K562 (cell line): Measurements from ENCODE around the gene LONRF2. TPM values are rescaled to one million over a fixed set of nuclear protein-coding genes. Genes with fewer than 3 reads are reported as not detected.
A peak's percentile ranks its signal among the peaks of the same experiment; 100 is the strongest.

ENCODE experiments used
- BHLHE40 ChIP-seq: IDR thresholded peaks from 2 replicates; pipeline ENCODE4 v1.6.1; 2011; ENCODE audit warnings: low read length, improper control_type of control experiment
- CC2D1A ChIP-seq: fragments of 450-650 bp; IDR thresholded peaks from 2 replicates; pipeline ENCODE4 v1.6.1; 2017; ENCODE audit warnings: mild to moderate bottlenecking
- DPF2 ChIP-seq: fragments of 450-650 bp; IDR thresholded peaks from 2 replicates; pipeline ENCODE4 v1.6.1; 2016
- FOS ChIP-seq: IDR thresholded peaks from 3 replicates; pipeline ENCODE4 v1.6.1; 2011; ENCODE audit not compliant: insufficient read length; ENCODE audit errors: extremely low read depth
- HDAC6 ChIP-seq: IDR thresholded peaks from 2 replicates; pipeline ENCODE4 v1.6.1; 2012; ENCODE audit warnings: low read depth, mild to moderate bottlenecking, control low read depth, inconsistent platforms, low read length, moderate library complexity
- POLR2G ChIP-seq: fragments of 200-400 bp; formaldehyde crosslinking; IDR thresholded peaks from 2 replicates; pipeline ENCODE4 v1.6.1; 2017; ENCODE audit warnings: low read depth, mild to moderate bottlenecking, antibody characterized with exemption, low read length, moderate library complexity
- SPI1 ChIP-seq: IDR thresholded peaks from 2 replicates; pipeline ENCODE4 v1.6.1; 2011; ENCODE audit warnings: low read depth, low read length, control low read depth, borderline replicate concordance
- SRSF9 ChIP-seq: fragments of 200-400 bp; formaldehyde crosslinking; IDR thresholded peaks from 2 replicates; pipeline ENCODE4 v1.6.1; 2017; ENCODE audit warnings: low read depth, low read length, borderline replicate concordance
- TAF1 ChIP-seq: IDR thresholded peaks from 2 replicates; pipeline ENCODE4 v1.6.1; 2011; ENCODE audit warnings: mild to moderate bottlenecking, low read length, moderate library complexity; ENCODE audit not compliant: insufficient read depth, control insufficient read depth, severe bottlenecking; ENCODE audit errors: extremely low read depth
- TEAD4 ChIP-seq, 2 experiments: sonication (generic) in 1 of 2; formaldehyde crosslinking in 1 of 2; IDR thresholded peaks; 2 replicates each; pipeline versions ENCODE4 v1.6.1 to v1.8.0; 2012 to 2022; ENCODE audit warnings: borderline replicate concordance in 1 of 2, inconsistent platforms in 1 of 2, low read length in 1 of 2, mild to moderate bottlenecking in 1 of 2, missing genetic modification reagents in 1 of 2
- TGIF2 ChIP-seq: sonication (generic); formaldehyde crosslinking; IDR thresholded peaks from 2 replicates; pipeline ENCODE4 v1.8.1; 2022; ENCODE audit warnings: mild to moderate bottlenecking, missing genetic modification reagents, moderate library complexity
- YY1 ChIP-seq, 3 experiments: IDR thresholded peaks; 2 replicates each; pipeline ENCODE4 v1.6.1; 2011; ENCODE audit warnings: low read length in 2 of 3, mild to moderate bottlenecking in 2 of 3, moderate library complexity in 2 of 3, borderline replicate concordance in 1 of 3, control low read depth in 1 of 3, low read depth in 1 of 3; ENCODE audit not compliant: insufficient read depth in 3 of 3, insufficient replicate concordance in 2 of 3, control insufficient read depth in 1 of 3, insufficient read length in 1 of 3; ENCODE audit errors: extremely low read depth in 1 of 3
- ZNF41 ChIP-seq: fragments of 250-450 bp; sonication (Bioruptor Pico); conservative IDR thresholded peaks from 2 replicates; pipeline ENCODE4 v1.4.0; 2020; ENCODE audit warnings: mild to moderate bottlenecking
- polyA plus RNA-seq, 8 experiments: library from polyadenylated mRNA; depleted of rRNA in 4 of 8; stranded (reverse) in 5 of 8; unstranded in 3 of 8; fragments of >200 nt; fragmentation: Nextera tagmentation in 2 of 8; fragmentation: Illumina TruSeq in 1 of 8; extraction: Ambion mirVana in 2 of 8; extraction: Trizol in 1 of 8; gene quantifications; 2 replicates each; pipeline versions ENCODE4 v1.2.1 to v1.2.3, GENCODE V29; 2011 to 2014; ENCODE audit warnings: inconsistent platforms in 1 of 8, missing spikeins in 1 of 8
- total RNA-seq, 7 experiments: library from RNA; depleted of rRNA in 6 of 7; stranded (reverse); fragments of >200 nt in 6 of 7; fragmentation: Illumina TruSeq in 2 of 7; extraction: Trizol in 2 of 7; gene quantifications; 2 replicates each; pipeline versions ENCODE4 v1.2.1 to v1.2.3, GENCODE V29; 2011 to 2021; ENCODE audit warnings: low replicate concordance in 1 of 7
- TF ChIP-seq, protein P1 (sequence below), 3 experiments: fragments of 200-800 bp in 1 of 3; sonication (Bioruptor generic) in 1 of 3; sonication (generic) in 1 of 3; formaldehyde crosslinking in 1 of 3; IDR thresholded peaks; 2 replicates each; pipeline versions ENCODE4 v1.6.1 to v1.8.0; 2016 to 2022; ENCODE audit warnings: mild to moderate bottlenecking in 2 of 3, missing compliant biosample characterization in 2 of 3, missing genetic modification characterization in 2 of 3, missing genetic modification reagents in 1 of 3
- TF ChIP-seq, protein P2 (sequence below): fragments of 450-650 bp; IDR thresholded peaks from 2 replicates; pipeline ENCODE4 v1.6.1; 2017; ENCODE audit warnings: antibody characterized with exemption
- TF ChIP-seq, protein P3 (sequence below): fragments of 250-450 bp; sonication (Bioruptor Pico); IDR thresholded peaks from 2 replicates; pipeline ENCODE4 v1.4.0; 2020; ENCODE audit warnings: mild to moderate bottlenecking, moderate library complexity, borderline replicate concordance
- TF ChIP-seq, protein P4 (sequence below): fragments of 250-450 bp; sonication (Bioruptor Pico); IDR thresholded peaks from 2 replicates; pipeline ENCODE4 v1.4.0; 2020; ENCODE audit warnings: mild to moderate bottlenecking, moderate library complexity

The LONRF2 gene
- total and polyA plus RNA-seq, 9 of the 15 experiments (the other 6 are each of a cell fraction or from before 2014, with no cell fraction given): 0.35 to 5.0 (median 2.7) TPM

DNA sequence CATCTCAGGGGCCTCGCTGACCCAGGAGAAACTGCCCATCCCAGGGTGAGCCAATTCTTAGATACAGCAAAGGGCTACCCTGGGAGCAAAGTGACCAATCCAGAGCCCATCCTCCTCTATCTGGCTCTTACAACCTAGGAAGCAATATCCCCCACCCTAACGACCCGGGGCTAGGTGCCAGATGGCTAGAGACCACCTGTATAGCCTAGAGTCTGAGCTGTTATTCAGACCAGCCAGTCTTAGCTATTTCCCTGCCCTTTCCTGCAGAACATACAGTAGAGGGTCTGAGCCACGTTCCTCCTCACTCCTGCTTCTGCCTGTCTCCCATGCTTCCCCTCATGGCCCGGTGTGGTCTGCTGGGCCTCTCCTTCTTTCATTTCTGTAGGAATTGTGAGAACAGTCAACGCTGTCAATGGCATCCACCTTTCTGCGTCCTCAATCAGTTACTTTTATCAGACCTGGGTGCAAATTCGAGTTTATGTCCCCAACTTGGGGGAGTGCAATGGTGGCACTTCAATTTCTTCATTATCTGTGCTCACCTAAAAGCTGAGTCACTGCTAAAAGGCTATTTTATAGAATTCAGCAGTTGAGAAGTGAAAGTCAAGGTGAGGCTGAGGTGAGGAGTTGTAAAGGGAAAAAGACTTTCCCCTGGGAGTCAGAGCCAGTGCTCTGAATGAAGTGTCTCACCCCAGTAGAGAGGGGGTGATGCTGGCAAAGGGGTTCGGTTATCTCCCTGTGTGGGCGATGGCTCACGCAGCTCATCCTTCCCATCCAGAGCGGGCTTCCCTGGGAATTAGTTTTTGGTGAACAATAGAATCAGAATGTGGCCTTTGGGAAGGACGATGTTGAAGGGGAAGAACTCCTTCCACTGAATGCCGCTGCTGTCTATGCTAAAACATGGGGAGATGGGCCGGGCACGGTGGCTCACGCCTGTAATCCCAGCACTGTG, 42.4 kb downstream of the LONRF2 start (continued):
- TF ChIP-seq, protein P1, sequence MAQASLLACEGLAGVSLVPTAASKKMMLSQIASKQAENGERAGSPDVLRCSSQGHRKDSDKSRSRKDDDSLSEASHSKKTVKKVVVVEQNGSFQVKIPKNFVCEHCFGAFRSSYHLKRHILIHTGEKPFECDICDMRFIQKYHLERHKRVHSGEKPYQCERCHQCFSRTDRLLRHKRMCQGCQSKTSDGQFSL (CRISPR knock-in tag; IDR thresholded peaks at IDR 0.05): no peak
- TF ChIP-seq, protein P1 (tag; IDR thresholded peaks at IDR 0.05): no peak
- TF ChIP-seq HDAC6 (no peak), BHLHE40 (no peak), ZNF41 (CRISPR knock-in tag) (no peak), SPI1 (no peak), CC2D1A (no peak), SRSF9 (no peak), DPF2 (0 out of 2 replicates have a peak, but pooled peaks have one; percentile 14), TEAD4 (IDR thresholded peaks at IDR 0.05; ENCODE audit: low read length) (no peak), TEAD4 (CRISPR knock-in tag; IDR thresholded peaks at IDR 0.05; ENCODE audit: borderline replicate concordance) (no peak), TGIF2 (no peak), TAF1 (no peak), YY1 (IDR thresholded peaks at IDR 0.05; ENCODE audit: borderline replicate concordance in 1 of 3, control insufficient read depth in 1 of 3, extremely low read depth in 1 of 3, insufficient read depth in 3 of 3, insufficient read length in 1 of 3, insufficient replicate concordance in 2 of 3, low read depth in 1 of 3, low read length in 2 of 3) (no peak), FOS (no peak), POLR2G (no peak)
- TF ChIP-seq, protein P2, sequence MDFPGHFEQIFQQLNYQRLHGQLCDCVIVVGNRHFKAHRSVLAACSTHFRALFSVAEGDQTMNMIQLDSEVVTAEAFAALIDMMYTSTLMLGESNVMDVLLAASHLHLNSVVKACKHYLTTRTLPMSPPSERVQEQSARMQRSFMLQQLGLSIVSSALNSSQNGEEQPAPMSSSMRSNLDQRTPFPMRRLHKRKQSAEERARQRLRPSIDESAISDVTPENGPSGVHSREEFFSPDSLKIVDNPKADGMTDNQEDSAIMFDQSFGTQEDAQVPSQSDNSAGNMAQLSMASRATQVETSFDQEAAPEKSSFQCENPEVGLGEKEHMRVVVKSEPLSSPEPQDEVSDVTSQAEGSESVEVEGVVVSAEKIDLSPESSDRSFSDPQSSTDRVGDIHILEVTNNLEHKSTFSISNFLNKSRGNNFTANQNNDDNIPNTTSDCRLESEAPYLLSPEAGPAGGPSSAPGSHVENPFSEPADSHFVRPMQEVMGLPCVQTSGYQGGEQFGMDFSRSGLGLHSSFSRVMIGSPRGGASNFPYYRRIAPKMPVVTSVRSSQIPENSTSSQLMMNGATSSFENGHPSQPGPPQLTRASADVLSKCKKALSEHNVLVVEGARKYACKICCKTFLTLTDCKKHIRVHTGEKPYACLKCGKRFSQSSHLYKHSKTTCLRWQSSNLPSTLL: no peak
- TF ChIP-seq, protein P3, sequence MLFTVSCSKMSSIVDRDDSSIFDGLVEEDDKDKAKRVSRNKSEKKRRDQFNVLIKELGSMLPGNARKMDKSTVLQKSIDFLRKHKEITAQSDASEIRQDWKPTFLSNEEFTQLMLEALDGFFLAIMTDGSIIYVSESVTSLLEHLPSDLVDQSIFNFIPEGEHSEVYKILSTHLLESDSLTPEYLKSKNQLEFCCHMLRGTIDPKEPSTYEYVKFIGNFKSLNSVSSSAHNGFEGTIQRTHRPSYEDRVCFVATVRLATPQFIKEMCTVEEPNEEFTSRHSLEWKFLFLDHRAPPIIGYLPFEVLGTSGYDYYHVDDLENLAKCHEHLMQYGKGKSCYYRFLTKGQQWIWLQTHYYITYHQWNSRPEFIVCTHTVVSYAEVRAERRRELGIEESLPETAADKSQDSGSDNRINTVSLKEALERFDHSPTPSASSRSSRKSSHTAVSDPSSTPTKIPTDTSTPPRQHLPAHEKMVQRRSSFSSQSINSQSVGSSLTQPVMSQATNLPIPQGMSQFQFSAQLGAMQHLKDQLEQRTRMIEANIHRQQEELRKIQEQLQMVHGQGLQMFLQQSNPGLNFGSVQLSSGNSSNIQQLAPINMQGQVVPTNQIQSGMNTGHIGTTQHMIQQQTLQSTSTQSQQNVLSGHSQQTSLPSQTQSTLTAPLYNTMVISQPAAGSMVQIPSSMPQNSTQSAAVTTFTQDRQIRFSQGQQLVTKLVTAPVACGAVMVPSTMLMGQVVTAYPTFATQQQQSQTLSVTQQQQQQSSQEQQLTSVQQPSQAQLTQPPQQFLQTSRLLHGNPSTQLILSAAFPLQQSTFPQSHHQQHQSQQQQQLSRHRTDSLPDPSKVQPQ: no peak
- TF ChIP-seq, protein P4, sequence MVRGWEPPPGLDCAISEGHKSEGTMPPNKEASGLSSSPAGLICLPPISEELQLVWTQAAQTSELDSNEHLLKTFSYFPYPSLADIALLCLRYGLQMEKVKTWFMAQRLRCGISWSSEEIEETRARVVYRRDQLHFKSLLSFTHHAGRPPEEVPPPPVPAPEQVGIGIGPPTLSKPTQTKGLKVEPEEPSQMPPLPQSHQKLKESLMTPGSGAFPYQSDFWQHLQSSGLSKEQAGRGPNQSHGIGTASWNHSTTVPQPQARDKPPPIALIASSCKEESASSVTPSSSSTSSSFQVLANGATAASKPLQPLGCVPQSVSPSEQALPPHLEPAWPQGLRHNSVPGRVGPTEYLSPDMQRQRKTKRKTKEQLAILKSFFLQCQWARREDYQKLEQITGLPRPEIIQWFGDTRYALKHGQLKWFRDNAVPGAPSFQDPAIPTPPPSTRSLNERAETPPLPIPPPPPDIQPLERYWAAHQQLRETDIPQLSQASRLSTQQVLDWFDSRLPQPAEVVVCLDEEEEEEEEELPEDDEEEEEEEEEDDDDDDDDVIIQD: no peak
